NCI-H748 (cell line): ENCODE measurements around the gene MED20.
"Not testable (repeated sequence)": the region's sequence is repeated elsewhere in the genome, so short reads cannot be mapped to it uniquely, and the experiment has no call there.

Source experiments
- DNase-seq: peaks from one replicate; lab custom pipeline; 2025; ENCODE audit not compliant: unreplicated experiment; lab: John Stamatoyannopoulos, UW

MED20 gene, protein sequence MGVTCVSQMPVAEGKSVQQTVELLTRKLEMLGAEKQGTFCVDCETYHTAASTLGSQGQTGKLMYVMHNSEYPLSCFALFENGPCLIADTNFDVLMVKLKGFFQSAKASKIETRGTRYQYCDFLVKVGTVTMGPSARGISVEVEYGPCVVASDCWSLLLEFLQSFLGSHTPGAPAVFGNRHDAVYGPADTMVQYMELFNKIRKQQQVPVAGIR

GRCh38 chr6:41920921-41921711 lies at the start of gene MED20, which contains the start of gene BYSL:
Gene MED20, minus strand, starts transcription at chr6:41921139. Its CDS starts 121 bp downstream, at chr6:41921018.
Gene BYSL, plus strand, starts transcription at chr6:41921499. Its CDS starts 64 bp downstream, at chr6:41921563.
- peak; percentile 96 for DNase-seq

DNA sequence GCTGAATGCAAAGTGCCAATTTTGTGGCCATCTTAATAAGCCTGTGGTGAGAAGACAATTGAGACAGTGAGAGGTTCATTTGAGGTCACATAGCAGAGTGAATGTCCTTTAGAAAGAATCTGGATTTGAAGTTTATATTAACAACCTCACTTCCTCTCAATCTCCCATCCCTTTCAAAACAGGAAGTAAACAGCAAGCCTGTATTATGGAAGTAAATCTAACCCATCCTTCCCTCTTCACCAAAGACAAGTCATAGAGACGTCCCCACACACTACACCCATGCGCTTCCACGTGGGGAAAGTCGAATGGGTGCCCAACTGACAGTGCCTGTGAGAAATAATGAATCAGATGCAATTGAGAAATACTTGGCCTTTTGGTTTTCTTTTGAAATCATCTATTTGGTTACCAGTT lies 49.5 kb upstream of the MED20 start:
- DNase-seq, result no peak

- DNase-seq, result no peak
Observed at GRCh38 chr6:41967312-41968287, 46.7 kb upstream of the MED20 start.

GRCh38 chr6:41966961-41967311 lies 46.0 kb upstream of the MED20 start:
- DNase-seq, result no peak

- DNase-seq, result no peak
Observed at GRCh38 chr6:41966214-41966920, 45.4 kb upstream of the MED20 start.

- DNase-seq, result no peak
Observed at GRCh38 chr6:41965429-41966213, 44.7 kb upstream of the MED20 start.

GRCh38 chr6:41964201-41964887 lies 43.4 kb upstream of the MED20 start:
- no peak for DNase-seq

DNA sequence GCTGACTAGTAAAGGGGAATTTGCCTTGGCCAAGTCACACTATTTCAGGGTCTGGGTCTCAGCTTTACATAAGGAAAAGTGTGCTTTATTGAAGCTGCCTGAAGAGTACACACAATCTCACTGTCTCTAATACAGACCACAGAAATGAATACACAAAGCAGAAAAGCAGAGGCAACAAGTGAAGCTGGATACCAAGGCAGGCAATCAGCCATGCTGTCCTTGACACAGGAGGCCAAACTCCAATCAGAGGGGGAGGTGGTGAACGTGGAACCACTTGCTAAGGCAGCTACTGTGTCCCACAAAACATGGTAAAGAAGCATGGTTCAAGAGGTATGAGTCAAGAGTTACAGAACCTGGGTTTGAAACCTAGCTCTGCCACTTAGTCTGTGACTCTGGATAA lies 42.4 kb upstream of the MED20 start:
- DNase-seq, result no peak

GRCh38 chr6:41960028-41960427 lies 39.1 kb upstream of the MED20 start:
- no peak for DNase-seq

- DNase-seq, result no peak
Observed at GRCh38 chr6:41958022-41958856, 37.3 kb upstream of the MED20 start.

DNA sequence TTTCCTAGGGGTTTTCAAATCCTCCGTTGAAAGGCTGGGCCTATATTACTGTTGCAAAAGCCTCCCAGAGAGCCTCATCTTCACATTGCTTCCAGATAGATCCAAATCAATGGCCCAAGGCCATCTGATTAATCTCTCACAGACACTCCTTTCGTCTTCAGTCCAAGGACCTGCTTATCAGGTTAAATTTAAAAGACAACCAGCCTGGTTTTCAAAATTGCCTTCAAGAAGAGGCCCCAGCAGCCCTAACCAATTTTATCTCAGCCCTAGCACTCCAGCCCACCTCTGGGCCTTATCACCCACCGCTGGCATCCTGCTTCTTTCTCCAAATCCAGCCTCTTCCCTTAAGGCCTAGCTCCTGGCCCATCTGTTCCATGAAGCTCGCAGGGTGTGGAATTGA lies 36.2 kb upstream of the MED20 start:
- no peak for DNase-seq

DNA sequence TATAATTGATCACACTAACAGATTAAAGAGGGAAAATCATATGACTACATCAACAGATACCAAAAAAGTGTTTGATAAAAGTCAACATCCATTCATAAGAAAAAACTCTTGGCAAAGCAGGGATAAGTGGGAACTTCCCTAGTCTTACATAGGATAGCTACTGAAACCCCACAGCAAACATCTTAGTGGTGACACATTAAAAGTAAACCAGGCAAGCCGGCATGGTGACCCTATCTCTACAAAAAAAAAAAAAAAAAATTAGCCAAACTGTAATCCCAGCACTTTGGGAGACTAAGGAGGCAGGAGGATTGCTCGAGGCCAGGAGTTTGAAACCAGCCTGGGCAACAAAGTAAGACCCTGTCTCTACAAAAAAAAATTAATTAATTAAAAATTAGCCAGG lies 34.5 kb upstream of the MED20 start:
- no peak for DNase-seq

- DNase-seq, result no peak
Observed at GRCh38 chr6:41954668-41955067, 33.7 kb upstream of the MED20 start.

DNA sequence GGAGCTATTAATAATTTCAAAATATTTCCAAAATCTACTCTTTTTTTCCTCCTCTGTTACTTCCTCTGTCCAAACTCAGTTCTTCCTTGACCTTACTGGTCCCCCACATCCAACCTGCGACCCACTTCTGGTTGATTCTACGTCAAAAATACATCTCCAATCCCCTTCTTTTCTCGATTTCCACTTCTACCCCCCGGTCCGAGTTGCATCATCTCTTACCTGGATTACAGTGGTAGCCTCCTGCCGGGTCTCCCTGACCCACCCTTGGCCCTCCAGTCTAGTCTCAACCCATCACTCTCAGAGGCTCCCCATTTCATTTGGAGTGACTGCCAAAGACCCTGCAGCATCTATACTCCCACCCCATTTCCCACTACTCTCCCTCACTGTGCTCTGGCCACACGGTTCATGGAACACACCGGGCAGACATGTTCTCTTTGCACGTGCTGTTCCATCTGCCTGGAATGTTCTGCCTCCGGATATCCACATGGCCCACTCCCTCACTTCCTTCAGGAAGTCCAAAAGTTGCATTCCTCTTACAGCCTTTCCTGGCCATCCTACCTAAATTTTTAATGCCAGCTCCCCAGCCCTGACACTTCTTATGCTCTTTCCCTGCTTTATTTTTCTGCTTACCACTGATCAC lies 26.8 kb upstream of the MED20 start:
- no peak for DNase-seq

DNA sequence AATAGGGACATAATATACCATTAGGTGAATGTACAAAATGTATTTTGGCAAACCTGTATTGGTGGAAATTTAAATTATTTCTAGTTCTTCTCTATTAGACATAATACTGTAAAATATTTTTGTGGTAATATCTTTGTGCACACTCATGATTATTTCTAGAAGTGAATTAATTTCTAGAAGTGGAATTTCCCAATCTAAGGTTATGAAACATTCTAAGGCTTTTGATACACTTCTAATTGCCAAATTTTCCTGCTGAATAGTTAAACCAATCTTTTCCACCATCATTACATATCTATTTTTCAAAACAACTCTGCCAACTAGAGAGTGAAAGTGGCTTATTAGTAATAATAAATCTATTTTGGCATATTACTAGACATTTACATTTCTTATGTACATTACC lies 22.5 kb upstream of the MED20 start:
- DNase-seq, result no peak

DNA sequence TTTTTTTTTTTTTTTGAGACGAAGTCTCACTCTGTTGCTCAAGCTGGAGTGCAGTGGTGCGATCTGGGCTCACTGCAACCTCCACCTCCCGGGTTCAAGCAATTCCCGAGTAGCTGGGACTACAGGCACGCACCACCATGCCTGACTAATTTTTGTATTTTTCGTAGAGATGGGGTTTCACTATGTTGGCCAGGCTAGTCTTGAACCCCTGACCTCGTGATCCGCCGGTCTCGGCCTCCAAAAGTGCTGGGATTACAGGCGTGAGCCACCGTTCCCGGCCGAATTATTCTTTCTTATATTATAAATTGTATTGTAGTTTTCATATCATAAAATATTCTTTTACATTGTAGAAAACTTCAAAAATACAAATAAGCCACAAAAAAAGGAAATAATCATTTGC lies 21.9 kb upstream of the MED20 start:
- DNase-seq, result not testable (repeated sequence)

DNA sequence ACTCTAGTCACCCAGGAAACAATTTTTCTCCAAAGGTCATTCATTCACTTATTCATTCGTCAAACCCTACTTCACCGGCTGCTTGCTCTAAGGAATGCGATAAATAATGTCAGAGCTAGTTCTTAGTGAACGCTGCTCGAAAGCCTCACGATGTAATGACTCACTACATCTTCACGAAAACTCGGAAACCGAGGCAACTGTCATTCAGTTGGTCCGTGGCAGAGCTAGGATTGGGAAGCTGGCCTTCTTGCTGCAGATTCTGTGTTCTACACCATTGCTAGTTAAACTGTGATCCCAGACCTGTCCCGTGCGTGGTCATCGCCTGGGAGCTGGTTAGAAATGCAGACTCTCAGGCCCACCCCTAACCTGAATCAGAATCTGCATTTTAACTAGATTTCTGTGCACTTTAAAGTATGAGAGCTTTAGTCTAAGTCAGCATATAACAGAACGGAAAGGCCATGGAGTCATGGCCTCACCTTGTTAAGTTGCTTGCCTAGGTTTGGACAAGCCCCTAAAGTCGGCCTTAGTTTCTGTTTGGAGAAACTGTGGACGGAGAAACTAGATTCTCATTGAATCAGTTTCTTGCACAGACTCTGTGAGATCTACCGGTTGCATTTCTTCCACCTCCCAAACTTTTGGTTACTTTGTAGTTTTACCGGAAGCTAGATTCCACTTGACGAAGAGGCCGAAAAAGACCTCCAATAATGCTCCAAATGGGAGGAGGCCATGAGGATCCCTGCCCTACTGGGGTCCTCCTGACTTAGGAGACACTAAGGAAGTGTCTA lies 21.3 kb upstream of the MED20 start:
- DNase-seq, result peak; percentile 42
